ENCODE measurements around the gene APOL1.

Gene APOL1

DNA sequence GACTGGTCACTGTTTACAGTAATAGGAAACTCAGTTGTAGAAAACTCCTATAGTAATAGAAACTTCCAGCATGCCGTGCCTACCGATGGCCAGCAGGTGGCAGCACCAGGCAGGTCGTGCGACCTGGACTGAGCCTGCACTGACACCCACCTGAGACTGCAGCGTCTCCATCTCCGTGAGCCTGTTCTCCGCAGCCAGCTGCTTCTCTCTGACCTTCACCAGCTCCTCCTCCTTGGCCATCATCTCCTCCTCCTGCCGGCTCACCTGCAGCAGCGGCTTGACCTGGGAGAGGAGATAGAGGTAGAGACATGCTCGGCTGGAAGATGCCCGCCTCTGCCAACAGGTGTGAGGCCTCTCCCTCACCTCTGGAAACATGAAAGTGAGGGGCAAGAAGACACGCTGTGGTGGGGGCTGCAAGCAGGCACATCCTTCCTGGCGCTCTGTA lies 48.5 kb downstream of the APOL1 start:
- Histone ChIP-seq H3F3A (ENCODE audit: insufficient read depth, low read length) (peaks cover 9% of the 10 kb centered on the region), H4K20me1 (ENCODE audit: insufficient read depth, low read length) (no peaks in the 10 kb centered on the region), H3K4me1 (ENCODE audit: low read length) (no peaks in the 10 kb centered on the region), H3K36me3 (replicated peaks; ENCODE audit: insufficient read depth, low read length) (peaks cover 49% of the 10 kb centered on the region), H3K27ac (ENCODE audit: low read length) (no peak overlapping the region), H3K79me2 (ENCODE audit: low read length) (peaks cover 74% of the 10 kb centered on the region), H3K4me3 (ENCODE audit: low read length) (no peak overlapping the region), H3K4me2 (ENCODE audit: low read depth, low read length) (no peak overlapping the region), H3K9me3 (replicated peaks; ENCODE audit: insufficient read depth, low read length) (no peaks in the 10 kb centered on the region), H3K27me3 (replicated peaks; ENCODE audit: insufficient read depth, low read length) (no peaks in the 10 kb centered on the region), H3K9ac (ENCODE audit: low read length) (no peak overlapping the region), H3K9me2 (replicated peaks; ENCODE audit: insufficient read depth, low read length) (no peaks in the 10 kb centered on the region), H2AFZ (ENCODE audit: low read length) (no peak overlapping the region)
- DNase-seq = peak; percentile 78
- peak; percentile 96 for TF ChIP-seq CTCF (IDR thresholded peaks at IDR 0.05; ENCODE audit: low read length)
- no peak for TF ChIP-seq EZH2 (optimal IDR thresholded peaks at IDR 0.05; ENCODE audit: low read depth, low read length)
- no peak for TF ChIP-seq EZH2phosphoT487 (IDR thresholded peaks at IDR 0.05; ENCODE audit: low read length)

- H3K27ac ChIP-seq (ENCODE audit: low read length) = no peak overlapping the region
- H3K36me3 ChIP-seq (replicated peaks; ENCODE audit: insufficient read depth, low read length) = peaks cover 47% of the 10 kb centered on the region
- H2AFZ ChIP-seq (ENCODE audit: low read length) = no peak overlapping the region
- no peak overlapping the region for H3K4me2 ChIP-seq (ENCODE audit: low read depth, low read length)
- no peaks in the 10 kb centered on the region for H3K9me3 ChIP-seq (replicated peaks; ENCODE audit: insufficient read depth, low read length)
- no peak overlapping the region for H3K9ac ChIP-seq (ENCODE audit: low read length)
- peaks cover 10% of the 10 kb centered on the region for H3F3A ChIP-seq (ENCODE audit: insufficient read depth, low read length)
- H3K4me1 ChIP-seq (ENCODE audit: low read length) = no peaks in the 10 kb centered on the region
- TF ChIP-seq CTCF (IDR thresholded peaks at IDR 0.05; ENCODE audit: low read length) (no peak), EZH2 (optimal IDR thresholded peaks at IDR 0.05; ENCODE audit: low read depth, low read length) (no peak), EZH2phosphoT487 (IDR thresholded peaks at IDR 0.05; ENCODE audit: low read length) (no peak)
- H4K20me1 ChIP-seq (ENCODE audit: insufficient read depth, low read length) = no peaks in the 10 kb centered on the region
- H3K79me2 ChIP-seq (ENCODE audit: low read length) = peaks cover 74% of the 10 kb centered on the region
- H3K9me2 ChIP-seq (replicated peaks; ENCODE audit: insufficient read depth, low read length) = no peaks in the 10 kb centered on the region
- H3K4me3 ChIP-seq (ENCODE audit: low read length) = no peak overlapping the region
- no peak for DNase-seq
- H3K27me3 ChIP-seq (replicated peaks; ENCODE audit: insufficient read depth, low read length) = no peaks in the 10 kb centered on the region
These were observed 48.9 kb downstream of the APOL1 start for GRCh38 chr22:36301851-36302250.

DNA sequence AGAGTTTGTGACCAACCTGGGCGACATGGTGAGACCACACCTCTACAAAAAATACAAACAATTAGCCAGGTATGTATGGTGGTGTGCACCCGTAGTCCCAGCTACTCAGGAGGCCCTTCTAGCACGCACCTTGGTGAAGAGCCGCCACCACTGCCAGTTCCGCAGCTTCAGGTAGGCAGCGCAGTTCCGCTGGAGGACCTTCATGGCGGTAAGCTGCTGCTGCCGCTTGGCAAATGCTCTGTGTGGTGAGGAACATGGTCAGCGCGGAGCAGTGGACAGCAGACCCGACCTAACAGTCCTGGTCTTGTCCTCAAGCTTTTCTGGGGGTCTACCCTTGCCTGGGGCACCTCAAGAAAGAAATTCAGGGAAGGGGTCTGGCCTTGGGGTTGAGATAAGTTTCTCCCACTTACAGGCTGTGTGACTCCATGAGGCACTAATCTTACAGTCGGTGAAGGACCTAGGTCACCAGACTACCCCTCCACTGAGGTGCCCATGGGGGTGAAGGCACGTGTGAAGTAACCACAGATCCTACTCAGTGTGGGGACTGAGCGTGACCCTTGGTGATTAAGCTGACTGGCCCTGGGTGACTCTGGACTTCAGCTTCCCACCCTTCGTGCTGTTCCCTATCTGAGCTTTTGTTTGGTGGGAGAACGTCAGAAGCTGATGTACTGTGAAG lies 49.6 kb downstream of the APOL1 start:
- TF ChIP-seq EZH2phosphoT487 (IDR thresholded peaks at IDR 0.05; ENCODE audit: low read length) (no peak), CTCF (IDR thresholded peaks at IDR 0.05; ENCODE audit: low read length) (no peak), EZH2 (optimal IDR thresholded peaks at IDR 0.05; ENCODE audit: low read depth, low read length) (no peak)
- Histone ChIP-seq H3K4me2 (ENCODE audit: low read depth, low read length) (no peak overlapping the region), H2AFZ (ENCODE audit: low read length) (no peak overlapping the region)

More for the DNA sequence above, 49.6 kb downstream of the APOL1 start:
- Histone ChIP-seq H3F3A (ENCODE audit: insufficient read depth, low read length) (peaks cover 14% of the 10 kb centered on the region), H3K9me3 (replicated peaks; ENCODE audit: insufficient read depth, low read length) (no peaks in the 10 kb centered on the region), H3K36me3 (replicated peaks; ENCODE audit: insufficient read depth, low read length) (peaks cover 46% of the 10 kb centered on the region), H3K79me2 (ENCODE audit: low read length) (peaks cover 73% of the 10 kb centered on the region), H3K9me2 (replicated peaks; ENCODE audit: insufficient read depth, low read length) (no peaks in the 10 kb centered on the region), H4K20me1 (ENCODE audit: insufficient read depth, low read length) (no peaks in the 10 kb centered on the region), H3K4me1 (ENCODE audit: low read length) (no peaks in the 10 kb centered on the region), H3K27ac (ENCODE audit: low read length) (no peak overlapping the region), H3K4me3 (ENCODE audit: low read length) (no peak overlapping the region), H3K9ac (ENCODE audit: low read length) (no peak overlapping the region), H3K27me3 (replicated peaks; ENCODE audit: insufficient read depth, low read length) (no peaks in the 10 kb centered on the region)
- DNase-seq = no peak

All from MM.1S (cell line).